Liver (tissue), 9 donors: ENCODE data around the gene ELAC2. TPM values are rescaled to one million over a fixed set of nuclear protein-coding genes. Genes with fewer than 3 reads are reported as not detected.

Source experiments
- DNase-seq: peaks from one replicate; pipeline ENCODE4 v3.0.0-alpha.2; 2017; ENCODE audit warnings: low spot score
- H3K27ac ChIP-seq, 2 donors: one replicate each; pipeline ENCODE4 v1.7.0; 2013; ENCODE audit warnings: inconsistent platforms in 2 of 2, low read length in 2 of 2, control low read depth in 1 of 2, low read depth in 1 of 2, mild to moderate bottlenecking in 1 of 2
- H3K27me3 ChIP-seq, 4 donors: one replicate each; pipeline versions ENCODE4 v1.6.1 to v1.7.0; 2013; ENCODE audit warnings: low read length in 3 of 4, inconsistent platforms in 1 of 4, mild to moderate bottlenecking in 1 of 4, moderate library complexity in 1 of 4; ENCODE audit not compliant: control insufficient read depth in 4 of 4, insufficient read depth in 4 of 4
- H3K36me3 ChIP-seq, 4 donors: one replicate each; pipeline versions ENCODE4 v1.6.1 to v1.7.0; 2013; ENCODE audit warnings: low read length in 3 of 4, mild to moderate bottlenecking in 3 of 4, low read depth in 1 of 4, moderate library complexity in 1 of 4; ENCODE audit not compliant: control insufficient read depth in 4 of 4, insufficient read depth in 3 of 4
- H3K4me1 ChIP-seq, 4 donors: one replicate each; pipeline versions ENCODE4 v1.6.1 to v1.7.0; 2013; ENCODE audit warnings: low read length in 3 of 4, mild to moderate bottlenecking in 3 of 4, moderate library complexity in 1 of 4; ENCODE audit not compliant: control insufficient read depth in 4 of 4, insufficient read depth in 4 of 4
- H3K4me3 ChIP-seq, 3 donors: one replicate each; pipeline versions ENCODE4 v1.6.1 to v1.7.0; 2013; ENCODE audit warnings: low read length in 3 of 3, control low read depth in 1 of 3, low read depth in 1 of 3, mild to moderate bottlenecking in 1 of 3
- H3K9ac ChIP-seq, 2 donors: one replicate each; pipeline ENCODE4 v1.7.0; 2013; ENCODE audit warnings: low read length in 2 of 2, mild to moderate bottlenecking in 2 of 2, moderate library complexity in 2 of 2, control low read depth in 1 of 2, low read depth in 1 of 2
- H3K9me3 ChIP-seq, 4 donors: one replicate each; pipeline versions ENCODE4 v1.6.1 to v1.7.0; 2013; ENCODE audit warnings: low read length in 3 of 4; ENCODE audit not compliant: control insufficient read depth in 4 of 4
- EGR1 ChIP-seq, 2 donors: IDR thresholded peaks; 2 replicates each; pipeline ENCODE4 v1.6.1; 2016 to 2018; ENCODE audit warnings: antibody characterized with exemption in 2 of 2, low read depth in 2 of 2
- FOXA1 ChIP-seq: IDR thresholded peaks from 2 replicates; pipeline ENCODE4 v1.6.1; 2016; ENCODE audit warnings: antibody characterized with exemption
- FOXA2 ChIP-seq: IDR thresholded peaks from 2 replicates; pipeline ENCODE4 v1.6.1; 2016; ENCODE audit warnings: antibody characterized with exemption
- GABPA ChIP-seq, 2 donors: IDR thresholded peaks in 1 of 2; conservative IDR thresholded peaks in 1 of 2; 2 replicates each; pipeline ENCODE4 v1.6.1; 2016; ENCODE audit warnings: antibody characterized with exemption in 2 of 2, mild to moderate bottlenecking in 1 of 2, moderate library complexity in 1 of 2
- HNF4A ChIP-seq, 2 donors: conservative IDR thresholded peaks; 2 replicates each; pipeline ENCODE4 v1.6.1; 2016; ENCODE audit warnings: antibody characterized with exemption in 2 of 2, mild to moderate bottlenecking in 2 of 2
- HNF4G ChIP-seq: IDR thresholded peaks from 2 replicates; pipeline ENCODE4 v1.6.1; 2016; ENCODE audit warnings: antibody characterized with exemption
- JUND ChIP-seq, 2 donors: IDR thresholded peaks; 2 replicates each; pipeline ENCODE4 v1.6.1; 2016; ENCODE audit warnings: antibody characterized with exemption in 2 of 2
- NR2F2 ChIP-seq: IDR thresholded peaks from 2 replicates; pipeline ENCODE4 v1.6.1; 2016; ENCODE audit warnings: antibody characterized with exemption
- RAD21 ChIP-seq, 2 donors: IDR thresholded peaks; 2 replicates each; pipeline ENCODE4 v1.6.1; 2016; ENCODE audit warnings: antibody characterized with exemption in 2 of 2, mild to moderate bottlenecking in 2 of 2
- RXRA ChIP-seq, 2 donors: IDR thresholded peaks; 2 replicates each; pipeline ENCODE4 v1.6.1; 2017 to 2018; ENCODE audit warnings: antibody characterized with exemption in 2 of 2, mild to moderate bottlenecking in 1 of 2
- SP1 ChIP-seq: IDR thresholded peaks from 2 replicates; pipeline ENCODE4 v1.6.1; 2018; ENCODE audit warnings: antibody characterized with exemption, mild to moderate bottlenecking
- TAF1 ChIP-seq: conservative IDR thresholded peaks from 2 replicates; pipeline ENCODE4 v1.6.1; 2016; ENCODE audit warnings: antibody characterized with exemption, mild to moderate bottlenecking
- YY1 ChIP-seq: IDR thresholded peaks from 2 replicates; pipeline ENCODE4 v1.6.1; 2016; ENCODE audit warnings: antibody characterized with exemption, mild to moderate bottlenecking
- WGBS: extraction: QIAGEN DNeasy Blood & Tissue Kit; methylation state at CpG from one replicate; pipeline ENCODE4 v1.1.7; 2013; 5-methylcytosine and 5-hydroxymethylcytosine counted together
- polyA plus RNA-seq, 2 donors: library from polyadenylated mRNA; stranded (reverse) in 1 of 2; unstranded in 1 of 2; fragments of 200-250 nt in 1 of 2; fragments of >200 nt in 1 of 2; fragmentation: Nextera tagmentation in 1 of 2; extraction: Ambion mirVana in 1 of 2; gene quantifications; one replicate each; pipeline versions ENCODE4 v1.2.1 to v1.2.3, GENCODE V29; 2013 to 2015
- total RNA-seq, 2 donors: library from RNA; depleted of rRNA; stranded (reverse); fragments of >200 nt; gene quantifications; one replicate each; pipeline ENCODE4 v1.2.3, GENCODE V29; 2014
- TF ChIP-seq, protein P1 (sequence below): IDR thresholded peaks from 2 replicates; pipeline ENCODE4 v1.6.1; 2016; ENCODE audit warnings: antibody characterized with exemption
- TF ChIP-seq, protein P2 (sequence below): fragments of 150-350 bp; IDR thresholded peaks from 2 replicates; pipeline ENCODE4 v1.5.1; 2017; ENCODE audit warnings: improper control_type of control experiment, low read depth, low read length; ENCODE audit not compliant: missing input control
- TF ChIP-seq, protein P3 (sequence below): IDR thresholded peaks from 2 replicates; pipeline ENCODE4 v1.6.1; 2016; ENCODE audit warnings: antibody characterized with exemption
- TF ChIP-seq, protein P4 (sequence below): IDR thresholded peaks from 2 replicates; pipeline ENCODE4 v1.6.1; 2016; ENCODE audit warnings: antibody characterized with exemption, mild to moderate bottlenecking
- TF ChIP-seq, protein P5 (sequence below): IDR thresholded peaks from 2 replicates; pipeline ENCODE4 v1.6.1; 2016; ENCODE audit warnings: antibody characterized with exemption
- donor health status: healthy.
- donor health status: healthy.
- donor health status: healthy.
- donor health status: healthy.
- donor health status: healthy.

Gene ELAC2
- total and polyA plus RNA-seq, 4 donors: 26.5 to 54.1 (median 36.2) TPM

DNA sequence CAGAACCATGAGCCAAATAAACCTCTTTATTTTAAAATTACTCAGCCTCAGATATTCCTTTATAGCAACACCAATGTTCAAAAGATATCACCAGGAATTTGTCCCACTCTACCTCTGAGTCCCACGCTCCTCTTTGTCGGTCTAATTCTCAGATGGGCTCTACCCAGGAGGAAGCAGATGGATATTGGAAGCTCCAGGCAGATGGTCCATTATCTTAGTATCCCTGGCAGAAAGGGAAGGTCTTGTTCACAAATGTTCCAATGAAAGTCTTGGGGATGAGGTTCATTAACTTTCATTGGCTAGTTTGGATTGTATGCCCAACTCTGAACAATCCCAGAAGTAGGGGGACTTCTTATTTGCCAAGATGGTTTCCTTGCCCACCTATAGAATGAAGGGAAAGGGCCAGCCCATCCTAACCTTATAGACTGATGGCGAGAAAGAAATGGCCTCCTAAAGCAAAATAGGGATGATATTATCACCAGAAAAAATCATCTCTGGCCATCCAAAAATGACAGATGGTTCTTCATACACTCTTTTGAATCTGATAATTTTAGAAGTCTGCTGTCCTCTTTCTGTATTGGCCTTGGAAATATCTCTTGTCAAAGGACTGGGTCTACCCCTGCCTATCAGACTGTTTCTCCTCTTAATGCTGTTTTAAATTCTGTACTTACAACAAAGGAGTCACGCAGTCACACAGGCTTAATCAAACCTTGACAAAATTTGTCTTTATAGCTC is 21.3 kb upstream of the ELAC2 start:
- H3K36me3 ChIP-seq: no peaks in the 10 kb centered on the region
- TF ChIP-seq RAD21 (IDR thresholded peaks at IDR 0.05) (no peak), RXRA (IDR thresholded peaks at IDR 0.05) (no peak), SP1 (no peak), NR2F2 (no peak), GABPA (IDR thresholded peaks at IDR 0.05 in 1 of 2, conservative IDR thresholded peaks at IDR 0.05 in 1 of 2) (no peak), HNF4A (conservative IDR thresholded peaks at IDR 0.05) (no peak), FOXA2 (no peak), JUND (IDR thresholded peaks at IDR 0.05) (no peak), HNF4G (no peak), YY1 (no peak), TAF1 (no peak)
- TF ChIP-seq, protein P1, sequence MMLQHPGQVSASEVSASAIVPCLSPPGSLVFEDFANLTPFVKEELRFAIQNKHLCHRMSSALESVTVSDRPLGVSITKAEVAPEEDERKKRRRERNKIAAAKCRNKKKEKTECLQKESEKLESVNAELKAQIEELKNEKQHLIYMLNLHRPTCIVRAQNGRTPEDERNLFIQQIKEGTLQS: no peak
- TF ChIP-seq, protein P2, sequence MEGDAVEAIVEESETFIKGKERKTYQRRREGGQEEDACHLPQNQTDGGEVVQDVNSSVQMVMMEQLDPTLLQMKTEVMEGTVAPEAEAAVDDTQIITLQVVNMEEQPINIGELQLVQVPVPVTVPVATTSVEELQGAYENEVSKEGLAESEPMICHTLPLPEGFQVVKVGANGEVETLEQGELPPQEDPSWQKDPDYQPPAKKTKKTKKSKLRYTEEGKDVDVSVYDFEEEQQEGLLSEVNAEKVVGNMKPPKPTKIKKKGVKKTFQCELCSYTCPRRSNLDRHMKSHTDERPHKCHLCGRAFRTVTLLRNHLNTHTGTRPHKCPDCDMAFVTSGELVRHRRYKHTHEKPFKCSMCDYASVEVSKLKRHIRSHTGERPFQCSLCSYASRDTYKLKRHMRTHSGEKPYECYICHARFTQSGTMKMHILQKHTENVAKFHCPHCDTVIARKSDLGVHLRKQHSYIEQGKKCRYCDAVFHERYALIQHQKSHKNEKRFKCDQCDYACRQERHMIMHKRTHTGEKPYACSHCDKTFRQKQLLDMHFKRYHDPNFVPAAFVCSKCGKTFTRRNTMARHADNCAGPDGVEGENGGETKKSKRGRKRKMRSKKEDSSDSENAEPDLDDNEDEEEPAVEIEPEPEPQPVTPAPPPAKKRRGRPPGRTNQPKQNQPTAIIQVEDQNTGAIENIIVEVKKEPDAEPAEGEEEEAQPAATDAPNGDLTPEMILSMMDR: no peak
- TF ChIP-seq, protein P3, sequence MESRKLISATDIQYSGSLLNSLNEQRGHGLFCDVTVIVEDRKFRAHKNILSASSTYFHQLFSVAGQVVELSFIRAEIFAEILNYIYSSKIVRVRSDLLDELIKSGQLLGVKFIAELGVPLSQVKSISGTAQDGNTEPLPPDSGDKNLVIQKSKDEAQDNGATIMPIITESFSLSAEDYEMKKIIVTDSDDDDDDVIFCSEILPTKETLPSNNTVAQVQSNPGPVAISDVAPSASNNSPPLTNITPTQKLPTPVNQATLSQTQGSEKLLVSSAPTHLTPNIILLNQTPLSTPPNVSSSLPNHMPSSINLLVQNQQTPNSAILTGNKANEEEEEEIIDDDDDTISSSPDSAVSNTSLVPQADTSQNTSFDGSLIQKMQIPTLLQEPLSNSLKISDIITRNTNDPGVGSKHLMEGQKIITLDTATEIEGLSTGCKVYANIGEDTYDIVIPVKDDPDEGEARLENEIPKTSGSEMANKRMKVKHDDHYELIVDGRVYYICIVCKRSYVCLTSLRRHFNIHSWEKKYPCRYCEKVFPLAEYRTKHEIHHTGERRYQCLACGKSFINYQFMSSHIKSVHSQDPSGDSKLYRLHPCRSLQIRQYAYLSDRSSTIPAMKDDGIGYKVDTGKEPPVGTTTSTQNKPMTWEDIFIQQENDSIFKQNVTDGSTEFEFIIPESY: no peak
- TF ChIP-seq, protein P4, sequence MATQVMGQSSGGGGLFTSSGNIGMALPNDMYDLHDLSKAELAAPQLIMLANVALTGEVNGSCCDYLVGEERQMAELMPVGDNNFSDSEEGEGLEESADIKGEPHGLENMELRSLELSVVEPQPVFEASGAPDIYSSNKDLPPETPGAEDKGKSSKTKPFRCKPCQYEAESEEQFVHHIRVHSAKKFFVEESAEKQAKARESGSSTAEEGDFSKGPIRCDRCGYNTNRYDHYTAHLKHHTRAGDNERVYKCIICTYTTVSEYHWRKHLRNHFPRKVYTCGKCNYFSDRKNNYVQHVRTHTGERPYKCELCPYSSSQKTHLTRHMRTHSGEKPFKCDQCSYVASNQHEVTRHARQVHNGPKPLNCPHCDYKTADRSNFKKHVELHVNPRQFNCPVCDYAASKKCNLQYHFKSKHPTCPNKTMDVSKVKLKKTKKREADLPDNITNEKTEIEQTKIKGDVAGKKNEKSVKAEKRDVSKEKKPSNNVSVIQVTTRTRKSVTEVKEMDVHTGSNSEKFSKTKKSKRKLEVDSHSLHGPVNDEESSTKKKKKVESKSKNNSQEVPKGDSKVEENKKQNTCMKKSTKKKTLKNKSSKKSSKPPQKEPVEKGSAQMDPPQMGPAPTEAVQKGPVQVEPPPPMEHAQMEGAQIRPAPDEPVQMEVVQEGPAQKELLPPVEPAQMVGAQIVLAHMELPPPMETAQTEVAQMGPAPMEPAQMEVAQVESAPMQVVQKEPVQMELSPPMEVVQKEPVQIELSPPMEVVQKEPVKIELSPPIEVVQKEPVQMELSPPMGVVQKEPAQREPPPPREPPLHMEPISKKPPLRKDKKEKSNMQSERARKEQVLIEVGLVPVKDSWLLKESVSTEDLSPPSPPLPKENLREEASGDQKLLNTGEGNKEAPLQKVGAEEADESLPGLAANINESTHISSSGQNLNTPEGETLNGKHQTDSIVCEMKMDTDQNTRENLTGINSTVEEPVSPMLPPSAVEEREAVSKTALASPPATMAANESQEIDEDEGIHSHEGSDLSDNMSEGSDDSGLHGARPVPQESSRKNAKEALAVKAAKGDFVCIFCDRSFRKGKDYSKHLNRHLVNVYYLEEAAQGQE: no peak
- 84% methylated on average over 4 of the region's 4 CpGs for WGBS

DNA sequence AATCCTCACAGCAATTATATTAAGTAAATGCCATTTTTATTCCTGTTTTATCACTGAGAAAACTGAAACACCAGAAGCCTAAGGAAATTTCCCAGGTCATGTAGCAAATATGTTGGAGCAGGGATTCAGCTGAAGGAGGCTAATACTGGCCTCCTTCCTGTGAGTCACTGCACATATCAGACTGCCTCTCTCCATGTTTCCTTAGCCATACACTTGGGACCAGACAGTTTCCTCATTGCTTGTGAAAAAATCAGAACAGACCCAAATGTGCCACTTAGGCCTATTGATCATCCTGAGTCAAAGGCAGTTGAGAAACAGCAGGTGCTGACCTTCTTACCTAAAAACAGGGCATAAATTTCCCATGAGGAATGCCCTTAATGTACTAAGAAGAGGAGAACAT is 18.9 kb upstream of the ELAC2 start:
- H3K27ac ChIP-seq: no peak overlapping the region
- TF ChIP-seq SP1 (no peak), EGR1 (IDR thresholded peaks at IDR 0.05; ENCODE audit: low read depth in 2 of 2) (no peak), JUND (IDR thresholded peaks at IDR 0.05) (no peak), HNF4G (no peak), RAD21 (IDR thresholded peaks at IDR 0.05) (no peak), NR2F2 (no peak), TAF1 (no peak), RXRA (IDR thresholded peaks at IDR 0.05) (no peak), GABPA (IDR thresholded peaks at IDR 0.05 in 1 of 2, conservative IDR thresholded peaks at IDR 0.05 in 1 of 2) (no peak), FOXA2 (no peak), FOXA1 (no peak), HNF4A (conservative IDR thresholded peaks at IDR 0.05) (no peak), YY1 (no peak)
- TF ChIP-seq, protein P4: no peak
- TF ChIP-seq, protein P1: no peak
- TF ChIP-seq, protein P5, sequence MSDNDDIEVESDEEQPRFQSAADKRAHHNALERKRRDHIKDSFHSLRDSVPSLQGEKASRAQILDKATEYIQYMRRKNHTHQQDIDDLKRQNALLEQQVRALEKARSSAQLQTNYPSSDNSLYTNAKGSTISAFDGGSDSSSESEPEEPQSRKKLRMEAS: no peak

More for the DNA sequence above, 21.3 kb upstream of the ELAC2 start:
- Histone ChIP-seq H3K4me3 (no peak overlapping the region), H3K9me3 (peaks cover 3 to 10% (median 6%) of the 10 kb centered on the region in 4 donors), H3K27ac (no peak overlapping the region), H3K4me1 (no peaks in the 10 kb centered on the region), H3K9ac (no peak overlapping the region), H3K27me3 (peaks cover 0 to 7% (median 1%) of the 10 kb centered on the region in 4 donors)
- no peak for DNase-seq

More for the DNA sequence above, 18.9 kb upstream of the ELAC2 start:
- Histone ChIP-seq H3K27me3 (no peaks in the 10 kb centered on the region), H3K4me3 (no peak overlapping the region), H3K9ac (no peak overlapping the region), H3K36me3 (no peaks in the 10 kb centered on the region), H3K4me1 (no peaks in the 10 kb centered on the region), H3K9me3 (peaks cover 3 to 10% (median 6%) of the 10 kb centered on the region in 4 donors)
- no peak for DNase-seq
